HEK293T (cell line): Measurements from ENCODE around the gene HEPN1.

Source experiments
- ARNT ChIP-seq: fragments of 450-650 bp; IDR thresholded peaks from 2 replicates; pipeline ENCODE4 v1.6.1; 2017; ENCODE audit warnings: mild to moderate bottlenecking
- BHLHE40 ChIP-seq: fragments of 450-650 bp; IDR thresholded peaks from 2 replicates; pipeline ENCODE4 v1.6.1; 2016; ENCODE audit warnings: mild to moderate bottlenecking, moderate library complexity, borderline replicate concordance
- ELF4 ChIP-seq: fragments of 450-650 bp; IDR thresholded peaks from 2 replicates; pipeline ENCODE4 v1.6.1; 2017; ENCODE audit warnings: antibody characterized with exemption
- FOXA1 ChIP-seq: fragments of 450-650 bp; IDR thresholded peaks from 2 replicates; pipeline ENCODE4 v1.6.1; 2016; ENCODE audit warnings: mild to moderate bottlenecking
- FOXK2 ChIP-seq: fragments of 450-650 bp; IDR thresholded peaks from 2 replicates; pipeline ENCODE4 v1.6.1; 2016; ENCODE audit warnings: mild to moderate bottlenecking
- FOXM1 ChIP-seq: fragments of 450-650 bp; IDR thresholded peaks from 2 replicates; pipeline ENCODE4 v1.6.1; 2017; ENCODE audit warnings: mild to moderate bottlenecking, borderline replicate concordance
- HDGF ChIP-seq: fragments of 450-650 bp; IDR thresholded peaks from 2 replicates; pipeline ENCODE4 v1.6.1; 2017; ENCODE audit warnings: antibody characterized with exemption, borderline replicate concordance
- L3MBTL2 ChIP-seq: fragments of 450-650 bp; conservative IDR thresholded peaks from 2 replicates; pipeline ENCODE4 v1.6.1; 2016; ENCODE audit warnings: mild to moderate bottlenecking
- NFRKB ChIP-seq: fragments of 450-650 bp; IDR thresholded peaks from 2 replicates; pipeline ENCODE4 v1.6.1; 2016; ENCODE audit warnings: mild to moderate bottlenecking, moderate library complexity
- SP1 ChIP-seq: fragments of 450-650 bp; IDR thresholded peaks from 2 replicates; pipeline ENCODE4 v1.6.1; 2017
- SUZ12 ChIP-seq: fragments of 450-650 bp; IDR thresholded peaks from 2 replicates; pipeline ENCODE4 v1.6.1; 2016; ENCODE audit warnings: mild to moderate bottlenecking
- TARDBP ChIP-seq: fragments of 450-650 bp; IDR thresholded peaks from 2 replicates; pipeline ENCODE4 v1.6.1; 2016
- ZNF384 ChIP-seq: fragments of 450-650 bp; IDR thresholded peaks from 2 replicates; pipeline ENCODE4 v1.6.1; 2016

DNA sequence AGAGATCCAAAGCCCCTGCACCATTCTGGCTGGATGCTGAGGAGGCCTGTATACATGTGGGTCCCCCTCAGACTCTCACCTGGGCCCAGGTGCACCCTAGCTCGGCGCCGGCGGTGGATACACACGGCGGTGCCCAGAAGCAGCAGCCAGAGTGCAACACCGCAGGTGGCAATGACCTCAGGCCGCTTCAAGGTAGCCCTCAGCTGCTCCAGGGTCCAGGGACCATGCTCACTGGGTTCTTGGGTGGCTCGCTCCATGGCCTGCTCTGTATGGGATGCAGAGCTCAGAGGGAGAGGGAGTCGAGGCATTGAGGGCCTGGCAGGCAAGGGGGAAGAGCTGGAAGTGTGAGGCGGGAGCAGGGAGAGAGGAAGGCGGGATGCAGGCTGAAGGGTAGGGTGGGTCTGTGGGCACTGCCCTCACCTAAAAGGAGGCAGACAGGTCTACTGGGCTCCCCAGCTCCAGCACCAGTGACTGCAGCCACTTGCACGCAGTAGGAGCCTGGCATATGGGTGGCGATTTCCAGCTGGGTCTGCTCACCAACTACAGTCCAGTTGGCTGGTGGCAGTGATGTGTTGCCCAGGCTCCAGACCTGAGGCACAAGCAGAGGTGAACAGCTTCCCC is 25.2 kb upstream of the HEPN1 start:
- TF ChIP-seq SP1 (no peak), FOXA1 (no peak), NFRKB (no peak), SUZ12 (no peak), HDGF (no peak), ARNT (no peak), FOXM1 (no peak), ZNF384 (no peak), FOXK2 (no peak), BHLHE40 (no peak), ELF4 (no peak), TARDBP (no peak), L3MBTL2 (no peak)
